Activated CD8-positive, alpha-beta T cell treated with anti-CD3 and anti-CD28 coated beads for 36 hours (primary cell): Measurements from ENCODE around the gene FYN. TPM values are rescaled to one million over a fixed set of nuclear protein-coding genes. Genes with fewer than 3 reads are reported as not detected.

Experiments
- ATAC-seq: fragments of 200-7000 bp; cut with Tn5 transposase; one replicate; pipeline ENCODE4 v1.10.0; 2021; ENCODE audit warnings: mild to moderate bottlenecking, moderate library complexity
- CTCF ChIA-PET: fragments of 350-600 bp; sonication (Branson Sonifier 250); formaldehyde crosslinking; loops from one replicate; lab custom pipeline; 2021; ENCODE audit warnings: antibody characterized with exemption; lab: Charles Lee
- POLR2A ChIA-PET: fragments of 350-600 bp; sonication (Branson Sonifier 250); formaldehyde crosslinking; loops from one replicate; lab custom pipeline; 2021; ENCODE audit warnings: antibody characterized with exemption; lab: Charles Lee
- DNase-seq: peaks from one replicate; pipeline ENCODE4 v3.0.0-alpha.2; 2020
- H3K27ac Mint-ChIP-seq: one replicate; pipeline ENCODE4 v1.8.0; 2021; ENCODE audit warnings: mild to moderate bottlenecking, mixed read lengths
- H3K27me3 Mint-ChIP-seq: one replicate; pipeline ENCODE4 v1.8.0; 2021; ENCODE audit warnings: mixed read lengths
- H3K36me3 Mint-ChIP-seq: one replicate; pipeline ENCODE4 v1.8.0; 2021; ENCODE audit warnings: low read depth, mixed read lengths
- H3K4me1 Mint-ChIP-seq: one replicate; pipeline ENCODE4 v1.8.0; 2021; ENCODE audit warnings: low read depth, mixed read lengths
- H3K4me3 Mint-ChIP-seq: one replicate; pipeline ENCODE4 v1.8.0; 2021; ENCODE audit warnings: mild to moderate bottlenecking, moderate library complexity, mixed read lengths
- H3K9me3 Mint-ChIP-seq: one replicate; pipeline ENCODE4 v1.8.0; 2021; ENCODE audit warnings: mixed read lengths
- CTCF ChIP-seq: fragments of 200-600 bp; IDR thresholded peaks from one replicate; pipeline ENCODE4 v1.8.0; 2022; ENCODE audit warnings: antibody characterized with exemption, mild to moderate bottlenecking
- intact Hi-C: fragments of 100-400 bp; cut with micrococcal nuclease; formaldehyde crosslinking; loops from one replicate; pipeline ENCODE4 v1.10.0; 2022
- total RNA-seq, 2 experiments: library from RNA; stranded (reverse); gene quantifications; one replicate each; pipeline ENCODE4 v1.2.3, GENCODE V29; 2021

The FYN gene
- total RNA-seq, 2 experiments from 2014 or later: 384 to 386 TPM

GRCh38 chr6:111918825-111919224 lies 45.6 kb upstream of the FYN start:
- intact Hi-C loops: no loop called here
- Mint-ChIP-seq H3K36me3 (no peaks in the 10 kb centered on the region), H3K27ac (no peak overlapping the region), H3K4me1 (peaks cover 18% of the 10 kb centered on the region), H3K27me3 (no peaks in the 10 kb centered on the region), H3K4me3 (no peak overlapping the region), H3K9me3 (no peaks in the 10 kb centered on the region)
- ChIA-PET CTCF (no interaction called here), POLR2A (no interaction called here)
- ATAC-seq: peak; percentile 71
- TF ChIP-seq CTCF: no peak
- DNase-seq: no peak

DNA sequence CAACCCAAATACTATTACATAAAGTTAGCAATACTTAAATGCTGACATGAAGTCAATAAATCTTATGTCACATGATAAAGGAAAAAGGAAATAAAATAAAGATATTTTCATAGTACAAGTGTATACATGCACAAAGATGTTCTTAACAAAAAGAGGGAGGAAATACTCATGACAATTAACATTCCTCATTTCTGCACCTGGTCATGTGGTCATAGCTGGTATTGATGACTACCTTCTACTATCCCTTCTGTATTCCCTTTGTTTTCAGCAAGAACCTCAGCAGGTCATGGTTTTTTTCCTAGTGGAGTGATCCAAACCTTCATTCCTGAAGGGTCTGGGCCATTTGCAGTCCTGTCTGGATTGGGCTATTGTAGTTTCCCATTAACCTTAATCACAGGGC lies 43.5 kb upstream of the FYN start:
- Mint-ChIP-seq H3K27me3 (no peaks in the 10 kb centered on the region), H3K4me3 (no peak overlapping the region), H3K36me3 (no peaks in the 10 kb centered on the region), H3K4me1 (peaks cover 3% of the 10 kb centered on the region), H3K9me3 (no peaks in the 10 kb centered on the region), H3K27ac (no peak overlapping the region)
- POLR2A ChIA-PET: no interaction called here
- CTCF ChIA-PET: no interaction called here
- no peak for TF ChIP-seq CTCF
- DNase-seq: no peak
- ATAC-seq: no peak
- intact Hi-C loops: no loop called here

- H3K4me1 Mint-ChIP-seq: peaks cover 9% of the 10 kb centered on the region
- no peaks in the 10 kb centered on the region for H3K9me3 Mint-ChIP-seq
- H3K4me3 Mint-ChIP-seq: no peak overlapping the region
- POLR2A ChIA-PET: no interaction called here
- no peak for TF ChIP-seq CTCF
- no peaks in the 10 kb centered on the region for H3K27me3 Mint-ChIP-seq
- CTCF ChIA-PET: interaction anchor here (0.9 kb wide), 1 partner anchor 11 kb away, joined by 4 read pairs; no protein-coding TSS in a partner anchor
- intact Hi-C loops: no loop called here
- no peak overlapping the region for H3K27ac Mint-ChIP-seq
- no peaks in the 10 kb centered on the region for H3K36me3 Mint-ChIP-seq
- DNase-seq: no peak
- no peak for ATAC-seq
These were observed 41.4 kb upstream of the FYN start for GRCh38 chr6:111914617-111915016.

DNA sequence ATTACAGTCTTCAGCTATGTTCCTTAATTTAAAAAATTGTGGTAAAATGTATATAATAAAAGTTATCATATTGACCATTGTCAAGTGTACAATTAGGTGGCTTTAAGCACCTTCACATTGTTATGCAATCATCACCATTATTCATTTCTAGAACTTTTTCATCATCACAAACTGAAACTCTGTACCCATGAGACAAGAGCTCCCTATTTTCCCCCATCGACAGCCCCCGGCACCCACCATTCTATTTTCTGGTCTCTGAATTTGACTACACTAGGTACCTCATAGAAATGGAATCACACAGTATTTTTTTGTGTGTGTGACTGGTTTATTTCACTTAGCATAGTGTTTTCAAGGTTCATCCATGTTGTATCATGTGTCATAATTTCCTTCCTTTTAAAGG lies 39.7 kb upstream of the FYN start:
- H3K27ac Mint-ChIP-seq: no peak overlapping the region
- H3K4me1 Mint-ChIP-seq: peaks cover 9% of the 10 kb centered on the region
- no peaks in the 10 kb centered on the region for H3K36me3 Mint-ChIP-seq
- no peaks in the 10 kb centered on the region for H3K9me3 Mint-ChIP-seq
- peak; percentile 24 for ATAC-seq
- ChIA-PET CTCF (no interaction called here), POLR2A (no interaction called here)
- intact Hi-C loops: no loop called here
- H3K4me3 Mint-ChIP-seq: no peak overlapping the region
- peak; percentile 25 for DNase-seq
- no peaks in the 10 kb centered on the region for H3K27me3 Mint-ChIP-seq
- TF ChIP-seq CTCF: no peak

DNA sequence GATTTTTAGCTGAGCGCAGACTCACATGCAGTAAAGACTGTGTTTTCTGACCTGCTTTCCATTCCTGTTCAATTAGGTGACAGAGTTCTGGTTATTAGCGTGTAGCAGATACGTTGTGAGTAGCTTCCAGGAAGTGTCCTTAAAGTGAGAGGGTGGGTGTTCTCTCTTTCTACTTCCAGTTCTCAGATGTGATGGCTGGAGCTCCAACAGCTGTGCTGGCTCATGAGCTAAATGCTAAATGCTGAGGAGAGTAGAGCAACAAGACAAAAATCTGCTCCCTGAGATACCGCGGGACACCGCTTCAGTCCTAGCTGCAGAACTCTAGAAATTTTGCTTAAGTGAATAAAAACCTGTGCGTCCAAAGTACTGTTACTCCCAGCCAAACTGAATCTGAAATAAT lies 38.2 kb upstream of the FYN start:
- Mint-ChIP-seq H3K4me3 (no peak overlapping the region), H3K4me1 (peaks cover 9% of the 10 kb centered on the region), H3K9me3 (no peaks in the 10 kb centered on the region), H3K36me3 (no peaks in the 10 kb centered on the region), H3K27me3 (no peaks in the 10 kb centered on the region), H3K27ac (no peak overlapping the region)
- TF ChIP-seq CTCF: no peak
- ATAC-seq: no peak
- ChIA-PET CTCF (no interaction called here), POLR2A (interaction anchor here (0.6 to 0.8 kb wide), 2 partner anchors 29 to 62 kb away, joined by 3 read pairs; no protein-coding TSS in a partner anchor)
- DNase-seq: no peak
- intact Hi-C loops: no loop called here
